K562 (cell line): ENCODE results near the gene UCKL1. TPM values are rescaled to one million over a fixed set of nuclear protein-coding genes. Genes with fewer than 3 reads are reported as not detected.

ENCODE experiments used
- ATAC-seq: fragments of 200-7000 bp; cut with Tn5 transposase; 3 replicates; pipeline ENCODE4 v1.9.1; 2020; ENCODE audit warnings: moderate library complexity
- BruUV-seq: library from RNA; stranded (reverse); fragments of 400-500 nt; replicated peaks from 2 replicates; lab custom pipeline; 2021; lab: Mats Ljungman, UMichigan
- CTCF ChIA-PET: fragments of 300-600 bp; formaldehyde crosslinking; extraction: SDS; loops from one replicate; lab custom pipeline; 2021; ENCODE audit warnings: low intra/inter-chr PET ratio; lab: Yijun Ruan, JAX
- POLR2A ChIA-PET: fragments of 300-600, 350-650 bp; sonication (Branson Sonifier 250); formaldehyde crosslinking; extraction: SDS; loops from one replicate; lab custom pipeline; 2021; ENCODE audit warnings: antibody characterized with exemption, inconsistent platforms; lab: Yijun Ruan, JAX
- DNase-seq, 4 experiments: peaks; one replicate each; pipeline versions ENCODE4 v3.0.0 to v3.0.0-alpha.2; 2011 to 2018; ENCODE audit warnings: low spot score in 3 of 4, mixed read lengths in 3 of 4; ENCODE audit errors: extremely low read depth in 1 of 4
- FAIRE-seq: peaks from 2 replicates; lab custom pipeline; 2011; peaks lifted over from hg19 to GRCh38; lab: Jason Lieb, UNC
- H2AFZ ChIP-seq: 2 replicates; pipeline ENCODE4 v1.6.0; 2011; ENCODE audit warnings: low read depth, low read length, control low read depth, inconsistent platforms
- H3K27ac ChIP-seq: fragments of 200-600 bp; 3 replicates; pipeline ENCODE4 v1.8.0; 2011; ENCODE audit warnings: low read depth, mild to moderate bottlenecking, control low read depth, inconsistent platforms, low read length, moderate library complexity, mixed read lengths; ENCODE audit errors: extremely low read depth
- H3K27me3 ChIP-seq, 2 experiments: fragments of 300-600 bp in 1 of 2; 2 replicates in 1 of 2; 3 replicates in 1 of 2; pipeline versions ENCODE4 v1.6.0 to v1.8.0; 2011; ENCODE audit warnings: inconsistent platforms in 2 of 2, low read length in 2 of 2, mild to moderate bottlenecking in 1 of 2, mixed read lengths in 1 of 2, moderate library complexity in 1 of 2; ENCODE audit not compliant: control insufficient read depth in 2 of 2, insufficient read depth in 2 of 2
- H3K36me3 ChIP-seq: fragments of 300-600 bp; 3 replicates; pipeline ENCODE4 v1.8.0; 2011; ENCODE audit warnings: mild to moderate bottlenecking, low read length, inconsistent platforms; ENCODE audit not compliant: control insufficient read depth, insufficient read depth
- H3K4me1 ChIP-seq, 2 experiments: fragments of 200-600 bp in 1 of 2; replicated peaks in 1 of 2; 2 replicates in 1 of 2; 3 replicates in 1 of 2; pipeline versions ENCODE4 v1.5.1 to v1.8.0; 2011; ENCODE audit warnings: inconsistent platforms in 2 of 2, low read length in 2 of 2, mild to moderate bottlenecking in 1 of 2, mixed read lengths in 1 of 2, moderate library complexity in 1 of 2; ENCODE audit not compliant: control insufficient read depth in 2 of 2, insufficient read depth in 2 of 2
- H3K4me2 ChIP-seq: 2 replicates; pipeline ENCODE4 v1.6.1; 2011; ENCODE audit warnings: low read length, control low read depth, inconsistent platforms, mixed read lengths; ENCODE audit not compliant: insufficient read depth
- H3K4me3 ChIP-seq: fragments of 200-600 bp; sonication (generic), shearing (Covaris generic); 2 replicates; pipeline ENCODE4 v1.5.1; 2016; ENCODE audit warnings: control low read depth, inconsistent platforms
- H3K79me2 ChIP-seq: fragments of 200-600 bp; 3 replicates; pipeline ENCODE4 v1.8.0; 2011; ENCODE audit warnings: low read length, inconsistent platforms; ENCODE audit not compliant: control insufficient read depth, insufficient read depth
- H3K9ac ChIP-seq, 2 experiments: 2 replicates each; pipeline versions ENCODE4 v1.6.0 to v1.6.1; 2011; ENCODE audit warnings: low read depth in 2 of 2, low read length in 2 of 2, control low read depth in 1 of 2, inconsistent platforms in 1 of 2, mild to moderate bottlenecking in 1 of 2, mixed read lengths in 1 of 2; ENCODE audit not compliant: insufficient read depth in 1 of 2
- H3K9me1 ChIP-seq: one replicate; pipeline ENCODE4 v1.6.0; 2011; ENCODE audit warnings: inconsistent platforms, mild to moderate bottlenecking, low read length, moderate library complexity; ENCODE audit not compliant: control insufficient read depth, insufficient read depth
- H3K9me3 ChIP-seq: replicated peaks from 2 replicates; pipeline ENCODE4 v1.5.1; 2011; ENCODE audit warnings: low read depth, low read length, inconsistent platforms; ENCODE audit not compliant: control insufficient read depth, insufficient read depth
- H4K20me1 ChIP-seq: replicated peaks from 2 replicates; pipeline ENCODE4 v1.6.1; 2011; ENCODE audit warnings: low read length, inconsistent platforms, mixed read lengths; ENCODE audit not compliant: control insufficient read depth, insufficient read depth
- JUNB ChIP-seq: fragments of 450-650 bp; formaldehyde crosslinking; conservative IDR thresholded peaks from 2 replicates; pipeline ENCODE4 v1.4.0; 2020; ENCODE audit warnings: mild to moderate bottlenecking
- PRPF4 ChIP-seq: fragments of 200-400 bp; formaldehyde crosslinking; IDR thresholded peaks from one replicate; pipeline ENCODE4 v1.6.1; 2017; ENCODE audit warnings: low read length, low read depth, mild to moderate bottlenecking; ENCODE audit not compliant: insufficient read depth, poor library complexity, severe bottlenecking
- WGBS: fragments of 100-300 bp; shearing (Covaris generic); methylation state at CpG from one replicate; pipeline ENCODE4 v1.1.6; 2016; ENCODE audit warnings: low coverage, mixed read lengths; ENCODE audit not compliant: insufficient coverage; ENCODE audit errors: missing lambda C conversion rate; 5-methylcytosine and 5-hydroxymethylcytosine counted together
- in situ Hi-C: fragments of 300-500 bp; cut with MboI; formaldehyde crosslinking; loops from 4 replicates; pipeline ENCODE4 v1.15.0; 2018; ENCODE audit warnings: inconsistent platforms, mixed read lengths
- intact Hi-C: fragments of 100-400 bp; cut with micrococcal nuclease; formaldehyde crosslinking; loops from 2 replicates; pipeline ENCODE4 v1.14.2; 2022
- polyA plus RNA-seq, 8 experiments: library from polyadenylated mRNA; depleted of rRNA in 4 of 8; stranded (reverse) in 5 of 8; unstranded in 3 of 8; fragments of >200 nt; fragmentation: Nextera tagmentation in 2 of 8; fragmentation: Illumina TruSeq in 1 of 8; extraction: Ambion mirVana in 2 of 8; extraction: Trizol in 1 of 8; gene quantifications; 2 replicates each; pipeline versions ENCODE4 v1.2.1 to v1.2.3, GENCODE V29; 2011 to 2014; ENCODE audit warnings: inconsistent platforms in 1 of 8, missing spikeins in 1 of 8
- total RNA-seq, 7 experiments: library from RNA; depleted of rRNA in 6 of 7; stranded (reverse); fragments of >200 nt in 6 of 7; fragmentation: Illumina TruSeq in 2 of 7; extraction: Trizol in 2 of 7; gene quantifications; 2 replicates each; pipeline versions ENCODE4 v1.2.1 to v1.2.3, GENCODE V29; 2011 to 2021; ENCODE audit warnings: low replicate concordance in 1 of 7
- TF ChIP-seq, protein P1 (sequence below), 3 experiments: fragments of 200-800 bp in 1 of 3; sonication (Bioruptor generic) in 1 of 3; sonication (generic) in 1 of 3; formaldehyde crosslinking in 1 of 3; IDR thresholded peaks; 2 replicates each; pipeline versions ENCODE4 v1.6.1 to v1.8.0; 2016 to 2022; ENCODE audit warnings: mild to moderate bottlenecking in 2 of 3, missing compliant biosample characterization in 2 of 3, missing genetic modification characterization in 2 of 3, missing genetic modification reagents in 1 of 3
- TF ChIP-seq, protein P2 (sequence below): sonication (generic); formaldehyde crosslinking; IDR thresholded peaks from 2 replicates; pipeline ENCODE4 v1.8.1; 2023; ENCODE audit warnings: mild to moderate bottlenecking, missing genetic modification reagents

UCKL1 gene
- total and polyA plus RNA-seq, 9 of the 15 experiments (the other 6 are each of a cell fraction or from before 2014, with no cell fraction given) = 3.1 to 52.8 (median 24.2) TPM

DNA sequence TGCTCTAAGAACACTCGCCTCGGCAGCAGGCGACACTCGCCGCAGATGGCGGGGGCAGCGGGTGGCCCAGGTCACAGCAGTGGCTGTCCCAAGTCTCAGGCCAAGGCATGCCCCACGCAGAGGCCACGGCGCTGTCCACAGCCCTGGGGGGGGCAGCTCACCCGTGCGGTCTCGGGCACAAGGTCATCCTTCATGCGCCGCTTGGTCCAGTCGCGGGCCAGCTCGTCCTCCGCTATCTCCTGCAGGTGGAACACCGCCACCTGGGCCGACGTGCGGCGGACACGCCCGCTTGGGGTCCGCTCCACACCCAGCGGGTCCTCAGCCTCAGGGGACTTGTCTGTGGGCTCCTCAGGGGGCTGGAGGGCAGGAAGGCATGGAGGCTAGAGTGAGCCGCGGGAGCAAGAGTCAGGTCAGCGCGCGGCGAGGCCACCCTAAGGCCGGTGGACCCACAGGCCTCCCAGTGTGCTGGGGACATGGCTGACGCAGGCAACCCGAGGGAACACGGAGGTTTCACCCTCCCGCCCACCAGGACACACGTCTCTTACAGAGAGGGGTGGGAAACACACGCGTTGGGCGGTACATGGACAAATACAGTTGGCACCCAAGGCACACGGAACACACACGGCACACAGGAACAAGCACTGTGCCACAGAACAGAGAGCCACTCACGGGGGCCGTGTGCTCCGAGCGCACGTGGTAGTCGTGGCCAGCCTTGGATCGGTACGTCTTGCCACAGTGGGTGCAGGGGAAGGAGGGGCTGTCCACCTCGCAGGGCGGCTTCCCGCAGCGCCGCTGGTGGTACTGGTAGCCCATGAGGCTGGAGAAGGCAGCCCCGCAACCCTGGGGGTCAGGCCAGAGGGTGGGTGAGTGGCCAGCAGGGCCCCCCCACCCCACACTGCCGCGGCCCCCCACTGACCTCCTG lies 6.5 kb upstream of the UCKL1 start:
- DNase-seq (no peak), ATAC-seq (no peak), FAIRE-seq (no peak)
- CTCF ChIA-PET = no interaction called here
- in situ Hi-C loops (no loop called here), intact Hi-C loops (no loop called here)
- TF ChIP-seq PRPF4 (peak; percentile 38), JUNB (CRISPR knock-in tag) (no peak)
- TF ChIP-seq, protein P1, sequence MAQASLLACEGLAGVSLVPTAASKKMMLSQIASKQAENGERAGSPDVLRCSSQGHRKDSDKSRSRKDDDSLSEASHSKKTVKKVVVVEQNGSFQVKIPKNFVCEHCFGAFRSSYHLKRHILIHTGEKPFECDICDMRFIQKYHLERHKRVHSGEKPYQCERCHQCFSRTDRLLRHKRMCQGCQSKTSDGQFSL (CRISPR knock-in tag; IDR thresholded peaks at IDR 0.05) = 0 out of 2 replicates have a peak, but pooled peaks have one; percentile 19
- TF ChIP-seq, protein P1 (tag; IDR thresholded peaks at IDR 0.05) = no peak
- TF ChIP-seq, protein P2, sequence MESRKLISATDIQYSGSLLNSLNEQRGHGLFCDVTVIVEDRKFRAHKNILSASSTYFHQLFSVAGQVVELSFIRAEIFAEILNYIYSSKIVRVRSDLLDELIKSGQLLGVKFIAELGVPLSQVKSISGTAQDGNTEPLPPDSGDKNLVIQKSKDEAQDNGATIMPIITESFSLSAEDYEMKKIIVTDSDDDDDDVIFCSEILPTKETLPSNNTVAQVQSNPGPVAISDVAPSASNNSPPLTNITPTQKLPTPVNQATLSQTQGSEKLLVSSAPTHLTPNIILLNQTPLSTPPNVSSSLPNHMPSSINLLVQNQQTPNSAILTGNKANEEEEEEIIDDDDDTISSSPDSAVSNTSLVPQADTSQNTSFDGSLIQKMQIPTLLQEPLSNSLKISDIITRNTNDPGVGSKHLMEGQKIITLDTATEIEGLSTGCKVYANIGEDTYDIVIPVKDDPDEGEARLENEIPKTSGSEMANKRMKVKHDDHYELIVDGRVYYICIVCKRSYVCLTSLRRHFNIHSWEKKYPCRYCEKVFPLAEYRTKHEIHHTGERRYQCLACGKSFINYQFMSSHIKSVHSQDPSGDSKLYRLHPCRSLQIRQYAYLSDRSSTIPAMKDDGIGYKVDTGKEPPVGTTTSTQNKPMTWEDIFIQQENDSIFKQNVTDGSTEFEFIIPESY (CRISPR knock-in tag) = peak; percentile 45; the same call in 1 of the 2 replicates
- H3K27me3 ChIP-seq = no peaks in the 10 kb centered on the region
- BruUV-seq = no TSS peak
- H3K79me2 ChIP-seq = 0 out of 3 replicates have a peak, but pooled peaks cover 3% of the 10 kb centered on the region
- WGBS = 93% methylated on average over 42 of the region's 61 CpGs
- no peak overlapping the region for H3K9ac ChIP-seq
- H4K20me1 ChIP-seq = no peaks in the 10 kb centered on the region
- H3K4me3 ChIP-seq = no peak overlapping the region
- no peaks in the 10 kb centered on the region for H3K9me3 ChIP-seq
- H3K9me1 ChIP-seq = no peaks in the 10 kb centered on the region
- no peak overlapping the region for H2AFZ ChIP-seq
- POLR2A ChIA-PET = interaction anchor here (0.7 kb wide), 1 partner anchor 321 kb away, joined by 4 read pairs; no protein-coding TSS in a partner anchor
- peaks cover 76% of the 10 kb centered on the region; the same call in 2 of the 3 replicates for H3K36me3 ChIP-seq
- H3K4me2 ChIP-seq = no peak overlapping the region
- H3K27ac ChIP-seq = no peak overlapping the region
- peaks cover 4 to 54% of the 10 kb centered on the region in 2 experiments; a peak in 4 of 5 replicates for H3K4me1 ChIP-seq
